Astrocyte (in vitro differentiated cells and primary cell): Measurements from ENCODE around the gene AKAP11. TPM values are rescaled to one million over a fixed set of nuclear protein-coding genes. Genes with fewer than 3 reads are reported as not detected.

Source experiments
- DNase-seq: peaks from one replicate; pipeline ENCODE4 v3.0.0-alpha.2; 2010; ENCODE audit warnings: low read depth
- FAIRE-seq: peaks from 2 replicates; lab custom pipeline; 2011; peaks lifted over from hg19 to GRCh38; lab: Jason Lieb, UNC
- H2AFZ ChIP-seq: 2 replicates; pipeline ENCODE4 v1.6.0; 2012; ENCODE audit warnings: low read depth, low read length, inconsistent platforms
- H3K27ac ChIP-seq: 2 replicates; pipeline ENCODE4 v1.5.1; 2011; ENCODE audit warnings: low read depth, low read length, inconsistent platforms
- H3K27me3 ChIP-seq: 2 replicates; pipeline ENCODE4 v1.6.0; 2011; ENCODE audit warnings: low read length, inconsistent platforms; ENCODE audit not compliant: insufficient read depth
- H3K36me3 ChIP-seq: 2 replicates; pipeline ENCODE4 v1.5.1; 2011; ENCODE audit warnings: low read length, inconsistent platforms; ENCODE audit not compliant: insufficient read depth
- H3K4me1 ChIP-seq: 2 replicates; pipeline ENCODE4 v1.5.1; 2011; ENCODE audit warnings: low read length, inconsistent platforms; ENCODE audit not compliant: insufficient read depth
- H3K4me2 ChIP-seq: 2 replicates; pipeline ENCODE4 v1.6.0; 2012; ENCODE audit warnings: low read length, inconsistent platforms
- H3K4me3 ChIP-seq: 2 replicates; pipeline ENCODE4 v1.5.1; 2011; ENCODE audit warnings: low read depth, mild to moderate bottlenecking, low read length, inconsistent platforms; ENCODE audit not compliant: insufficient read depth
- H3K79me2 ChIP-seq: 2 replicates; pipeline ENCODE4 v1.6.0; 2012; ENCODE audit warnings: mild to moderate bottlenecking, low read length, inconsistent platforms; ENCODE audit not compliant: insufficient read depth
- H3K9ac ChIP-seq: 2 replicates; pipeline ENCODE4 v1.6.0; 2012; ENCODE audit warnings: mild to moderate bottlenecking, low read length, inconsistent platforms
- H3K9me3 ChIP-seq: 2 replicates; pipeline ENCODE4 v1.5.1; 2012; ENCODE audit warnings: low read depth, mild to moderate bottlenecking, low read length, inconsistent platforms; ENCODE audit not compliant: insufficient read depth
- H4K20me1 ChIP-seq: 2 replicates; pipeline ENCODE4 v1.6.0; 2012; ENCODE audit warnings: low read length, inconsistent platforms; ENCODE audit not compliant: insufficient read depth
- H3K27ac Mint-ChIP-seq: one replicate; pipeline ENCODE4 v1.8.0; 2021; ENCODE audit warnings: mild to moderate bottlenecking, mixed read lengths; ENCODE audit not compliant: unreplicated experiment
- H3K27me3 Mint-ChIP-seq: one replicate; pipeline ENCODE4 v1.8.0; 2021; ENCODE audit warnings: low read depth, mixed read lengths; ENCODE audit not compliant: unreplicated experiment
- H3K36me3 Mint-ChIP-seq: one replicate; pipeline ENCODE4 v1.8.0; 2021; ENCODE audit warnings: low read depth, mixed read lengths; ENCODE audit not compliant: unreplicated experiment
- H3K4me1 Mint-ChIP-seq: one replicate; pipeline ENCODE4 v1.8.0; 2021; ENCODE audit warnings: low read depth, mixed read lengths; ENCODE audit not compliant: unreplicated experiment
- H3K4me3 Mint-ChIP-seq: one replicate; pipeline ENCODE4 v1.8.0; 2021; ENCODE audit warnings: mild to moderate bottlenecking, moderate library complexity, mixed read lengths; ENCODE audit not compliant: unreplicated experiment
- H3K9me3 Mint-ChIP-seq: one replicate; pipeline ENCODE4 v1.8.0; 2021; ENCODE audit warnings: mild to moderate bottlenecking, mixed read lengths; ENCODE audit not compliant: unreplicated experiment
- EZH2 ChIP-seq: IDR thresholded peaks from 2 replicates; pipeline ENCODE4 v1.6.1; 2012; ENCODE audit warnings: mild to moderate bottlenecking, low read length, inconsistent platforms; ENCODE audit not compliant: insufficient read depth
- total RNA-seq: library from RNA; stranded (reverse); gene quantifications from 2 replicates; pipeline ENCODE4 v1.2.1, GENCODE V29; 2021
- TF ChIP-seq, protein P1 (sequence below): IDR thresholded peaks from 2 replicates; pipeline ENCODE4 v1.5.1; 2011; ENCODE audit warnings: low read depth, mild to moderate bottlenecking, inconsistent platforms, low read length, moderate library complexity; ENCODE audit not compliant: insufficient read depth

AKAP11 gene
- total RNA-seq, 1 donor from 2014 or later, result 29.7 TPM

DNA sequence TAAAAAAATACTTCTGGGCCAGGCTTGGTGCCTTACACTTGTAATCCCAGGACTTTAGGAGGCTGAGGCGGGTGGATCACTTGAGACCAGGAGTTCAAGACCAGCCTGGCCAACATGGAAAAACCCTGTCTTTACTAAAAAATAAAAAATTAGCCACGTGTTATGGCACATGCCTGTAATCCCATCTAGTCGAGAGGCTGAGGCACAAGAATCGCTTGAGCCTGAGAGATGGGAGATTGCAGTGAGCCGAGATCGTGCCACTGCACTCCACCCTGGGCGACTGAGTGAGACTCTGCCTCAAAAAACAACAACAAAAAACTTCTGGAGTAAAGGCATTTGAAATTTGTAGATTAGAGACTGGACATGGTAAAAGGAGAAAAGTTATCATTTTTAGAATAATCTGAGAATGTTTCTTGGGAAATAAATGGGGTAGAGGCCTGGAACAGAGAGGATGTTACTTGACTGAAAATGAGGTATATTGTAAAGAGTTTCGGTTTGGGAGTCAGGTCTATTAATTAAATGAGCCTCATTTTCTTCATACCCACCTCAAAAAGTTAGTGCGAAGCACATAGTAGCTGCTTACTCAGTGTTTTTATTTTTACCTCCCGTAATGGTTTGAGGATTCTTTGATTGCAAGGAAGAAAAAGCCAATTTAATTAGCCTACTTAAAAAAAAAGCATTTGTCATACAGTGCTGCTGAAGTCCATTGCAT is 2.6 kb downstream of the AKAP11 start:
- DNase-seq (no peak), FAIRE-seq (no peak)
- Histone ChIP-seq H3K9ac (no peak overlapping the region), H3K27me3 (no peaks in the 10 kb centered on the region), H4K20me1 (peaks cover 32% of the 10 kb centered on the region), H3K27ac (no peak overlapping the region), H3K4me1 (peaks cover 5% of the 10 kb centered on the region), H3K36me3 (no peaks in the 10 kb centered on the region), H3K9me3 (no peaks in the 10 kb centered on the region), H3K79me2 (peaks cover 70% of the 10 kb centered on the region), H2AFZ (no peak overlapping the region), H3K4me3 (no peak overlapping the region), H3K4me2 (no peak overlapping the region)
- Mint-ChIP-seq H3K4me3 (no peak overlapping the region), H3K36me3 (no peaks in the 10 kb centered on the region), H3K4me1 (peaks cover 19% of the 10 kb centered on the region), H3K27ac (no peak overlapping the region), H3K27me3 (no peaks in the 10 kb centered on the region), H3K9me3 (no peaks in the 10 kb centered on the region)
- TF ChIP-seq EZH2, result no peak
- TF ChIP-seq, protein P1, sequence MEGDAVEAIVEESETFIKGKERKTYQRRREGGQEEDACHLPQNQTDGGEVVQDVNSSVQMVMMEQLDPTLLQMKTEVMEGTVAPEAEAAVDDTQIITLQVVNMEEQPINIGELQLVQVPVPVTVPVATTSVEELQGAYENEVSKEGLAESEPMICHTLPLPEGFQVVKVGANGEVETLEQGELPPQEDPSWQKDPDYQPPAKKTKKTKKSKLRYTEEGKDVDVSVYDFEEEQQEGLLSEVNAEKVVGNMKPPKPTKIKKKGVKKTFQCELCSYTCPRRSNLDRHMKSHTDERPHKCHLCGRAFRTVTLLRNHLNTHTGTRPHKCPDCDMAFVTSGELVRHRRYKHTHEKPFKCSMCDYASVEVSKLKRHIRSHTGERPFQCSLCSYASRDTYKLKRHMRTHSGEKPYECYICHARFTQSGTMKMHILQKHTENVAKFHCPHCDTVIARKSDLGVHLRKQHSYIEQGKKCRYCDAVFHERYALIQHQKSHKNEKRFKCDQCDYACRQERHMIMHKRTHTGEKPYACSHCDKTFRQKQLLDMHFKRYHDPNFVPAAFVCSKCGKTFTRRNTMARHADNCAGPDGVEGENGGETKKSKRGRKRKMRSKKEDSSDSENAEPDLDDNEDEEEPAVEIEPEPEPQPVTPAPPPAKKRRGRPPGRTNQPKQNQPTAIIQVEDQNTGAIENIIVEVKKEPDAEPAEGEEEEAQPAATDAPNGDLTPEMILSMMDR, result no peak

DNA sequence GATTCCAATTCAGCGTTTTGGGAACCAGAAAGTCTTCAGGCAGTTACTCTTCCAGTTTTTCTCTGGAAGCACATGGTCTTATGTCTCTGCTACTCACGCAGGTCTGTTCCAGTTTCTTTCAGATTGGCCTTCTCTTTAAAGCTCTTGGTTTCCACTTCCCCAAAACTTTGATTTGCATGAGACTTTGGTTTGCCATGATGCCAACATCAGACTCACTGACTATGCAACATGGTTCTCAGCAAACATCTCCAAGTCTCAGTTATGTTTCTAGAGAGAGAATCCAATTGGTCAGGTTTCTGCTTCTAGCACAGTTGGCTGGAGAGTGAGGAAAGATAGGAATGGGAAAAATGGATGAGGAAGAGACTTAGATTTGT is 3.1 kb downstream of the AKAP11 start:
- no peak for FAIRE-seq
- Mint-ChIP-seq H3K4me1 (peaks cover 19% of the 10 kb centered on the region), H3K4me3 (no peak overlapping the region), H3K9me3 (no peaks in the 10 kb centered on the region), H3K36me3 (no peaks in the 10 kb centered on the region), H3K27ac (no peak overlapping the region), H3K27me3 (no peaks in the 10 kb centered on the region)
- no peak overlapping the region for H3K4me2 ChIP-seq
- H2AFZ ChIP-seq, result no peak overlapping the region
- peaks cover 5% of the 10 kb centered on the region for H3K4me1 ChIP-seq
- H3K9me3 ChIP-seq, result no peaks in the 10 kb centered on the region
- no peaks in the 10 kb centered on the region for H3K36me3 ChIP-seq
- no peak overlapping the region for H3K27ac ChIP-seq
- no peaks in the 10 kb centered on the region for H3K27me3 ChIP-seq
- no peak for DNase-seq
- H3K79me2 ChIP-seq, result peaks cover 76% of the 10 kb centered on the region
- no peak for TF ChIP-seq EZH2
- TF ChIP-seq, protein P1, result no peak
- no peak overlapping the region for H3K4me3 ChIP-seq
- H4K20me1 ChIP-seq, result peaks cover 38% of the 10 kb centered on the region
- H3K9ac ChIP-seq, result no peak overlapping the region

GRCh38 chr13:42275506-42275905 is 3.6 kb downstream of the AKAP11 start:
- Mint-ChIP-seq H3K36me3 (no peaks in the 10 kb centered on the region), H3K4me1 (peaks cover 19% of the 10 kb centered on the region), H3K27ac (no peak overlapping the region), H3K27me3 (no peaks in the 10 kb centered on the region), H3K4me3 (no peak overlapping the region), H3K9me3 (no peaks in the 10 kb centered on the region)
- H3K27me3 ChIP-seq, result no peaks in the 10 kb centered on the region
- no peaks in the 10 kb centered on the region for H3K9me3 ChIP-seq
- no peak overlapping the region for H3K9ac ChIP-seq
- peaks cover 5% of the 10 kb centered on the region for H3K4me1 ChIP-seq
- no peak overlapping the region for H3K4me3 ChIP-seq
- no peak for DNase-seq
- H3K79me2 ChIP-seq, result peaks cover 80% of the 10 kb centered on the region
- FAIRE-seq, result no peak
- no peak overlapping the region for H2AFZ ChIP-seq
- no peaks in the 10 kb centered on the region for H3K36me3 ChIP-seq
- H3K27ac ChIP-seq, result no peak overlapping the region
- TF ChIP-seq, protein P1, result no peak
- no peak for TF ChIP-seq EZH2
- H4K20me1 ChIP-seq, result peaks cover 38% of the 10 kb centered on the region
- H3K4me2 ChIP-seq, result no peak overlapping the region
